Measurements from ENCODE around the gene CLIP4. TPM values are rescaled to one million over a fixed set of nuclear protein-coding genes. Genes with fewer than 3 reads are reported as not detected.

CLIP4 gene, protein sequence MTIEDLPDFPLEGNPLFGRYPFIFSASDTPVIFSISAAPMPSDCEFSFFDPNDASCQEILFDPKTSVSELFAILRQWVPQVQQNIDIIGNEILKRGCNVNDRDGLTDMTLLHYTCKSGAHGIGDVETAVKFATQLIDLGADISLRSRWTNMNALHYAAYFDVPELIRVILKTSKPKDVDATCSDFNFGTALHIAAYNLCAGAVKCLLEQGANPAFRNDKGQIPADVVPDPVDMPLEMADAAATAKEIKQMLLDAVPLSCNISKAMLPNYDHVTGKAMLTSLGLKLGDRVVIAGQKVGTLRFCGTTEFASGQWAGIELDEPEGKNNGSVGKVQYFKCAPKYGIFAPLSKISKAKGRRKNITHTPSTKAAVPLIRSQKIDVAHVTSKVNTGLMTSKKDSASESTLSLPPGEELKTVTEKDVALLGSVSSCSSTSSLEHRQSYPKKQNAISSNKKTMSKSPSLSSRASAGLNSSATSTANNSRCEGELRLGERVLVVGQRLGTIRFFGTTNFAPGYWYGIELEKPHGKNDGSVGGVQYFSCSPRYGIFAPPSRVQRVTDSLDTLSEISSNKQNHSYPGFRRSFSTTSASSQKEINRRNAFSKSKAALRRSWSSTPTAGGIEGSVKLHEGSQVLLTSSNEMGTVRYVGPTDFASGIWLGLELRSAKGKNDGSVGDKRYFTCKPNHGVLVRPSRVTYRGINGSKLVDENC
- 27.7 TPM for total RNA-seq

DNA sequence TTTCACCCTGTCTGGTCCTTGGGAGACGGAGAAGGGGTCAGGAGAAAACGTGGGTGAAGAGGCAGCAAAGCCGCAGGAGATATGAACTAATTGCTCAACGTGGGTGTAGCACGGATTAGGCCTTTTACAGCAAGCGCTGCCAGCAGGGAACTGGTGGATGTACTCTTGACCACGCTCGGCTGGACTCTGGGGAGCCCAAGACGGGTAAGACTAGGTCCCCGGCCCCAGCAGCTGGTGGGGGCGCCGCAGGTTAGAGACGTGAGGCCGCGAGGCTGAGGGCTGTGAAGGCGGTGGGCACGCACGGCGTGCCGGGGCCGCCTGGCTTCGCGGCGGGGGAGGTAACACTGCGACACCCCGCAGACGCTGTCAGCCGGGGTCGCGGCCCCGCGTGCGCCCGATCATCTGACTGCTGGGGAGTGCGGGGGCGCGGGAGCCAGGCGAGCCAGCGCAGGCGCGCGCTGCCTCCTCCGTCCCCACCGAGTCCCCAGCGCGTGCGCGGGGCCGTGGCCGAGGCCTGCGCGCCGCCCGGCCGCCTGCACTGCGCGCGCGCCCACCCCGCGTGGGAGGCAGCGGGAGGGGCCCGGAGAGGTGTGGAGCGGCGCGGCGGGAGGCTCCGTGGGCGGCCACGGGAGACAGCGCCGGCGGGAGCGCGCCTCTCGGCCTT, at the start of gene CLIP4:
Gene CLIP4 (plus strand): TSS at position 470 of the 664 bp plus-strand sequence. CDS start 5,974 bp downstream, outside the sequence.
- peak within 1 kb of the TSS; percentile 84 to 87 (median 87) for H3K9ac ChIP-seq (ENCODE audit: low read depth in 1 of 3, low read length in 3 of 3)
- H3K9me3 ChIP-seq (ENCODE audit: control insufficient read depth in 3 of 3, low read length in 3 of 3): no peaks in the 10 kb centered on the region
- H3K27ac ChIP-seq (ENCODE audit: low read depth, low read length): peak within 1 kb of the TSS; percentile 85
- H3K4me3 ChIP-seq (ENCODE audit: low read length in 3 of 3): peak within 1 kb of the TSS; percentile 81 to 94 (median 91)
- no peaks in the 10 kb centered on the region for H3K27me3 ChIP-seq (ENCODE audit: control insufficient read depth in 3 of 3, insufficient read depth in 3 of 3, low read length in 3 of 3)
- H3K4me1 ChIP-seq (ENCODE audit: control insufficient read depth in 3 of 3, insufficient read depth in 3 of 3, low read length in 3 of 3): peaks cover 15 to 21% (median 18%) of the 10 kb centered on the region in 3 donors
- H3K36me3 ChIP-seq (ENCODE audit: control insufficient read depth in 3 of 3, insufficient read depth in 3 of 3, low read length in 3 of 3): no peaks in the 10 kb centered on the region

DNA sequence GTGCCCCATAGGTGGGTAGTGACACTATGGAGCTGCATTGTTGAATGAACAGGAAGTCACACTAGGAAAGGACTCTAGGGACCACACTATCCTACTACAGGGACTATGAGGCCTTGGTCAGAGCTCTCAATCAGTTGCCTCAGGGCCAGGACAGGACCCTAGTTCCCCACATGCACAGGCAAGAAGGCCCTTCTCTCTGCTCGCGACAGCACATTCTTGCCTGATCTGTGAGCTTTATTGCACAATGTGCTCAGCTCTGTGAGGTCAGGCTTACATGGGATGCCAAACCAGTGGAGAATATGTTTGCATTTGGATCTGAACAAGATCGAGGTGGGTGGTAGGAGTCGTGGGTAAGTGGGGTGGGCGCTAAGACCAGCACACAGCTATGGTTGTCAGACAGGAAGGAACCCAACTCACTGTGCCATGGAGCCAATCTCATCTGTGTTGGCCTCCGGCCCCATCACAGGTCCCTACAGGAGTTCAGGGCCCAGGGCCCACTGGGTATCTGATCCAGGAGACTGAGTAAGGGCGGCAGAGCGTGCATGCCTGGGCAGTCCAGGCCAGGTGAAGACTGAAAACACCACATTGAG, 48.8 kb upstream of the CLIP4 start:
- Histone ChIP-seq H3K9me3 (ENCODE audit: control insufficient read depth in 3 of 3, low read length in 3 of 3) (no peaks in the 10 kb centered on the region), H3K36me3 (ENCODE audit: control insufficient read depth in 3 of 3, insufficient read depth in 3 of 3, low read length in 3 of 3) (no peaks in the 10 kb centered on the region), H3K9ac (ENCODE audit: low read depth in 1 of 3, low read length in 3 of 3) (no peak overlapping the region), H3K4me1 (ENCODE audit: control insufficient read depth in 3 of 3, insufficient read depth in 3 of 3, low read length in 3 of 3) (peaks cover 21 to 28% (median 28%) of the 10 kb centered on the region in 3 donors), H3K27me3 (ENCODE audit: control insufficient read depth in 3 of 3, insufficient read depth in 3 of 3, low read length in 3 of 3) (no peaks in the 10 kb centered on the region), H3K27ac (ENCODE audit: low read depth, low read length) (no peak overlapping the region), H3K4me3 (ENCODE audit: low read length in 3 of 3) (no peak overlapping the region)

DNA sequence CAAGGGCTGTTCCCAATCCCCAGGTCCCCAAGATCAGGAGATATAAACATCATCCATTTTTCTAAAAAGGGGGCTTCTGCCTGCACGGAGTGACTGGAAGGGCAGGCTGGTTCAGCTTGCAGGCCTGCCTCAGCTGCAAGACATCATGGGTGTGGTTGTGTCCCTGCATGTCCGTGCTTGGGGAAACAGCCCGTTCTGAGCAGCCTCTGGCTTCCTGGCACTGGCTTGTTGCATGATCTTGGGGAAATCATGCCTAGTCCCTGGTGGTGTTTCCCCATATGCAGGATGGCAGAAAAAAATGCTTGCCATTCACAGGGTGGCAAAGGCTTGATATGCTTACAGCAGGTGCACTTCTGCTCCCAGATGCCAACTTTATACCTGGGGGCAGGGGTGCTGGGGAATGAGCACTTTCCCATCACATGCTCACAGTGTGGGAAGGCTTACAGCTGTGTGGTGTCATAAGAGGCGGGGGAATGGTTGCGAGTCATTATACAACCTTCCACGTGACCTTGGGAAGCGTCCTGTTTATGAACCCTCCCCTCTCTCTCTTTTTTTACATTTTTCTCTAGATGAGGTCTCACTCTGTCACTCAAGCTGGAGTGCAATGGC, 48.1 kb upstream of the CLIP4 start:
- Histone ChIP-seq H3K9ac (ENCODE audit: low read depth in 1 of 3, low read length in 3 of 3) (no peak overlapping the region), H3K4me3 (ENCODE audit: low read length in 3 of 3) (no peak overlapping the region), H3K4me1 (ENCODE audit: control insufficient read depth in 3 of 3, insufficient read depth in 3 of 3, low read length in 3 of 3) (peaks cover 21 to 28% (median 28%) of the 10 kb centered on the region in 3 donors), H3K27me3 (ENCODE audit: control insufficient read depth in 3 of 3, insufficient read depth in 3 of 3, low read length in 3 of 3) (no peaks in the 10 kb centered on the region), H3K27ac (ENCODE audit: low read depth, low read length) (no peak overlapping the region), H3K9me3 (ENCODE audit: control insufficient read depth in 3 of 3, low read length in 3 of 3) (no peaks in the 10 kb centered on the region), H3K36me3 (ENCODE audit: control insufficient read depth in 3 of 3, insufficient read depth in 3 of 3, low read length in 3 of 3) (no peaks in the 10 kb centered on the region)

DNA sequence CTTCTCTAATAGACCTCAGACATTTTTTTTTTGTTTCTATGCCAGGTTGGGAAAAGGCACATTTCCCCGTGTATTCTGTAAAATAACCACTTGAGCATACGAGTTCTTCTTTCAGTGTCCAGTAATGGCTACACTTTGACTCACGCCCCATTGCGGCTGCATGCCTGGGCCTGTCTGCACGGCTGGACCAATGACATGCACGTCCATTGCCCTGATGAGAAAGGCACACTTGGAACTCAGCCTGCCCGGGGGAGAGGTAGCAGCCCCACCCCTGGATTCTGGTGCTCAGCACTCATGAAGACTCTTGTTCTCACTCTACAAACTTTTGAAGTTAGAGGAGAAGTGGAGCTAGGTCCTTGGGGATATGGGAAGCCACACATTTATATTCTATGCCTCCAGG, 46.7 kb upstream of the CLIP4 start:
- Histone ChIP-seq H3K27me3 (ENCODE audit: control insufficient read depth in 3 of 3, insufficient read depth in 3 of 3, low read length in 3 of 3) (no peaks in the 10 kb centered on the region), H3K9ac (ENCODE audit: low read depth in 1 of 3, low read length in 3 of 3) (no peak overlapping the region), H3K36me3 (ENCODE audit: control insufficient read depth in 3 of 3, insufficient read depth in 3 of 3, low read length in 3 of 3) (no peaks in the 10 kb centered on the region), H3K4me1 (ENCODE audit: control insufficient read depth in 3 of 3, insufficient read depth in 3 of 3, low read length in 3 of 3) (peaks cover 13 to 22% (median 22%) of the 10 kb centered on the region in 3 donors), H3K27ac (ENCODE audit: low read depth, low read length) (no peak overlapping the region), H3K9me3 (ENCODE audit: control insufficient read depth in 3 of 3, low read length in 3 of 3) (no peaks in the 10 kb centered on the region), H3K4me3 (ENCODE audit: low read length in 3 of 3) (no peak overlapping the region)

DNA sequence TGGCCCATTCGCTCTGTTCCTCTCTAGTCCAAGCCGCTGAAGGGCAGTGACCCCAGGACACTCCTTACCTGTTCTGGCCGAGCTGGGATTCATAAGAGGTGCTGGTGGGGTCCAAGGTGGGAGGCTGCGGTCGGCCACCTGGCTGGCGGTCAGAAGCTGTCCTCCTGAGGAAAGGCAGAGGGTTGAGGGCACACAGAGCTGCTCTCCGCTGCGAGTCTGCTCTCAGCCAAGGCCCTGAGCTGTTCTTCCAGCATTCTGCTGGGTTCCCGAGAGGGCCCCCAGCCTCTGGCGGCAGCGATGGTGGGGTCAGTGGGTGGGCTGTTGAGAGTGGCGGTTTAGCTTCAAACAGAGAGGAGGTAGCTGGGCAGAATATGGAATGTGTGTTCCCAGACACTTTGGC, 44.7 kb upstream of the CLIP4 start:
- H3K4me3 ChIP-seq (ENCODE audit: low read length in 3 of 3): no peak overlapping the region
- H3K9ac ChIP-seq (ENCODE audit: low read depth in 1 of 3, low read length in 3 of 3): no peak overlapping the region
- H3K4me1 ChIP-seq (ENCODE audit: control insufficient read depth in 3 of 3, insufficient read depth in 3 of 3, low read length in 3 of 3): peaks cover 2 to 9% (median 5%) of the 10 kb centered on the region in 3 donors
- H3K9me3 ChIP-seq (ENCODE audit: control insufficient read depth in 3 of 3, low read length in 3 of 3): no peaks in the 10 kb centered on the region
- no peaks in the 10 kb centered on the region for H3K36me3 ChIP-seq (ENCODE audit: control insufficient read depth in 3 of 3, insufficient read depth in 3 of 3, low read length in 3 of 3)
- H3K27me3 ChIP-seq (ENCODE audit: control insufficient read depth in 3 of 3, insufficient read depth in 3 of 3, low read length in 3 of 3): no peaks in the 10 kb centered on the region
- no peak overlapping the region for H3K27ac ChIP-seq (ENCODE audit: low read depth, low read length)

DNA sequence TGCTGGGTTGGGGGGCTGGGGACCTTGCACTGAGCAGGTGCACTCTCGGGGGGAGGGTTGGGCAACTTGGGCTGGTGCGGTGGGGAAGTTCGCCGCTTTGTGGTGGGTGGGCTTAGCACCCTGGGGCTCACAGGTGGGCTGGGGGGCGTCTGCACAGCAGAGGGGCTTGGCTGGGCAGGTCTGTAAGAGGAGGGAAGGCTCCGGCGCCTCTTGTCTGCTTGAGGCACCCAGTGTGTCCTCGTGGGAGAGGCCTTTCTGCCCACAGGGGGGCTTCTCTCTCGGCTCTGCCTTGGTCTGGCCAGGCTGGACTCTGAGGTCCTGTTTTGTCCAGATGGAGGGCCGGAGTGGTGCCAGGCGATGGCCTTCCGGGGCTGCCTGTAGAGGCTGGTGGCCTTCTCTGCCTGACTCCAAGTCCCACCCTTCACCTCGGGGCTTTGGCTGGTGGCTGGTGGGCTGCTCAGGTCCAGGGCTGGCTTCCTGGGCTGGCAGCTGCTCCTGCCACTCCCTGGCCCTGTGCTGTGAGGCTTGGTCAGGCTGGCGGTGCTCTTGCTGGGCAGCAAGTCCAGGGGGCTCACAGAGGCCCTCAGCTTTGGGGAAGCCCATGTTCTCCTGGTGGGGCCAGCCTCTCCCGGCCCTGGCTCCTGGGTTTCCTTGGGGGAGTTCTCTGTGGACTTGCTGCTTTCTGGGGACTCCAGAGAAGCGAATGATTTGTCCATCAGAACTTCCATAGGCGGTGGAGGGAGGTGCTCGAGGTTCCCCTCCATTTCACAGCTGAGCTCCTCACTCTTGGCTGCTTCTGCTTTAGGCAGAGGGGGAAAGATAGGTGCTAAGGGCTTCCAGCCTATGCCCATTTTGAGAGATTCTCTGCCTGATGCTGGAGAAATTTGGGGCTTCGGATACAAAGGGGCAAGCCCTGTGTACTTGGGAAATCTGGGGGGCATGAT, 43.9 kb upstream of the CLIP4 start:
- H3K27ac ChIP-seq (ENCODE audit: low read depth, low read length): no peak overlapping the region
- H3K4me3 ChIP-seq (ENCODE audit: low read length in 3 of 3): no peak overlapping the region
- peaks cover 0 to 7% (median under 1%) of the 10 kb centered on the region in 3 donors for H3K4me1 ChIP-seq (ENCODE audit: control insufficient read depth in 3 of 3, insufficient read depth in 3 of 3, low read length in 3 of 3)
- no peaks in the 10 kb centered on the region for H3K9me3 ChIP-seq (ENCODE audit: control insufficient read depth in 3 of 3, low read length in 3 of 3)
- H3K36me3 ChIP-seq (ENCODE audit: control insufficient read depth in 3 of 3, insufficient read depth in 3 of 3, low read length in 3 of 3): no peaks in the 10 kb centered on the region
- H3K27me3 ChIP-seq (ENCODE audit: control insufficient read depth in 3 of 3, insufficient read depth in 3 of 3, low read length in 3 of 3): no peaks in the 10 kb centered on the region
- no peak overlapping the region for H3K9ac ChIP-seq (ENCODE audit: low read depth in 1 of 3, low read length in 3 of 3)

DNA sequence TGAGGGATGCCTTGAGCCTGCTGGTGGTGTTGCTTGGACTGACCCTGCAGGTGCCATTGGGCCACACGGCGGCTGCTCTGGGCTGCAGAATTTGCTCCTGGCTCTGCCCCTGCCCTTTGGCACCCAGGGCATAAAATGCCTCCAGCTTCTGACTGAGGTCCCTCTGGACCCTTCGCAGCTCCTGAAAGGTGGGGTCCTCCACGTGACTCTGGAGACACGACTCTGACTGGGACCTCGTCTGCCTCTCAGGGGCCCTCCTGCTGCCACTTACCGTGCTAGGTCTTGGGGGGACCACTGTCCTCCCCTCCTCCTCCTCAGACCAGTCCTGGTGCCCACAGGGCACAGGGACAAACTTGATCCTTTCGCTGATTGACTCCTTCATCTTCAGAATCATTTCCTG, 43.0 kb upstream of the CLIP4 start:
- H3K4me1 ChIP-seq (ENCODE audit: control insufficient read depth in 3 of 3, insufficient read depth in 3 of 3, low read length in 3 of 3): peaks cover 0 to 5% (median 0%) of the 10 kb centered on the region in 3 donors
- H3K4me3 ChIP-seq (ENCODE audit: low read length in 3 of 3): no peak overlapping the region
- no peaks in the 10 kb centered on the region for H3K36me3 ChIP-seq (ENCODE audit: control insufficient read depth in 3 of 3, insufficient read depth in 3 of 3, low read length in 3 of 3)
- H3K9ac ChIP-seq (ENCODE audit: low read depth in 1 of 3, low read length in 3 of 3): no peak overlapping the region
- no peak overlapping the region for H3K27ac ChIP-seq (ENCODE audit: low read depth, low read length)
- no peaks in the 10 kb centered on the region for H3K27me3 ChIP-seq (ENCODE audit: control insufficient read depth in 3 of 3, insufficient read depth in 3 of 3, low read length in 3 of 3)
- no peaks in the 10 kb centered on the region for H3K9me3 ChIP-seq (ENCODE audit: control insufficient read depth in 3 of 3, low read length in 3 of 3)

DNA sequence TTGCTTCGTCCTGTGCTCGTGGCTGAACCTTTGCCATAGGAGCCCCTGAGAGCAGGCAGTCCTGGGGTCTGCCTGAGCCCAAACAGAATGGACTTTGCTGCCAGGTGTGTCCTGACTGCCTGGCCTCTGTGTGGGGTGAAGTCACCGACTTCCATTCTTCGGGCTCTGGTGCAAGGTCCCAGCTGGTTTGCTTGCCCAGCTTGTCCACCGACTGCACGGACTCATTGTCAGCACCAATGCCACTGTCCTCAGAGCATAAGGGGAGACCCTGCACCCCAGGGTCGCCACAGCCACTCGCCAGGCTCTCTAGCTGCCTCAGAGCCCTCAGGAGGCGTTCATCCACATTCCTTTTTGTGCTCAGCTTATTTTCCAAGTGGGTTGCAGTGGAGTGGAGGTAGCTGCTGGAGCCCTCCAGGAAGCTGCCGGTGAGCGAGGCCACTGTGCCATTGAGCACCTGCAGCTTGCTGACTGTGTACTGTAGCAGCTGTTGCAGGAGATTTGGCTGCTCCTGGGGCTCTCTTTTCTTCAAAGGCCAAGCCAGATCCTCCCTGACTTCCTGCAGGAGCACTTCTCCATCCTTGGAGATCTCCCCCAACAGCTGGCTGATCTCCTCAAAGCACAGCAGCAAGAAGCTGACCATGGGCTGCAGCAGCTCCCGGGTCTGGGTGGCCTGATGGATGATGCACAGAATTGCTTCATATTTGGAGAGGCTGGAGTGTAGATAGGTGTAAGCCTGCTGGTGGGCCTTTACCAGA, 42.1 kb upstream of the CLIP4 start:
- Histone ChIP-seq H3K4me1 (ENCODE audit: control insufficient read depth in 3 of 3, insufficient read depth in 3 of 3, low read length in 3 of 3) (peaks cover 0 to 5% (median 0%) of the 10 kb centered on the region in 3 donors), H3K36me3 (ENCODE audit: control insufficient read depth in 3 of 3, insufficient read depth in 3 of 3, low read length in 3 of 3) (no peaks in the 10 kb centered on the region), H3K9me3 (ENCODE audit: control insufficient read depth in 3 of 3, low read length in 3 of 3) (no peaks in the 10 kb centered on the region), H3K27me3 (ENCODE audit: control insufficient read depth in 3 of 3, insufficient read depth in 3 of 3, low read length in 3 of 3) (no peaks in the 10 kb centered on the region), H3K9ac (ENCODE audit: low read depth in 1 of 3, low read length in 3 of 3) (no peak overlapping the region), H3K4me3 (ENCODE audit: low read length in 3 of 3) (no peak overlapping the region), H3K27ac (ENCODE audit: low read depth, low read length) (no peak overlapping the region)

Data from skeletal muscle tissue (tissue), 4 donors.